Measurements from ENCODE around the gene TNS4. TPM values are rescaled to one million over a fixed set of nuclear protein-coding genes. Genes with fewer than 3 reads are reported as not detected.

The TNS4 gene
- total and polyA plus RNA-seq, 9 of the 15 experiments (the other 6 are each of a cell fraction or from before 2014, with no cell fraction given): 0.04 to 0.73 (median 0.24) TPM; not detected in 1

- TF ChIP-seq RFX1 (IDR thresholded peaks at IDR 0.05) (no peak), ZNF143 (CRISPR knock-in tag; IDR thresholded peaks at IDR 0.05) (no peak), RBM15 (IDR thresholded peaks at IDR 0.05; ENCODE audit: insufficient read depth, low read length) (no peak), SPI1 (IDR thresholded peaks at IDR 0.05; ENCODE audit: borderline replicate concordance, low read depth, low read length) (peak; percentile 86), MAFK (IDR thresholded peaks at IDR 0.05; ENCODE audit: low read length) (no peak), TRIM24 (IDR thresholded peaks at IDR 0.05) (0 out of 4 replicates have a peak, but pooled peaks of 1 of the 2 experiments have one; percentile 22), RB1 (IDR thresholded peaks at IDR 0.05; ENCODE audit: low read depth) (0 out of 2 replicates have a peak, but pooled peaks have one; percentile 35), JUND (IDR thresholded peaks at IDR 0.05; ENCODE audit: borderline replicate concordance, low read depth, low read length) (no peak), JUND (tag; IDR thresholded peaks at IDR 0.05; ENCODE audit: borderline replicate concordance, low read depth, low read length) (peak; percentile 11; the same call in 1 of the 3 replicates), ZNF165 (CRISPR knock-in tag; IDR thresholded peaks at IDR 0.05; ENCODE audit: borderline replicate concordance) (no peak), MAFF (IDR thresholded peaks at IDR 0.05; ENCODE audit: low read length) (no peak), FOXA3 (CRISPR knock-in tag; conservative IDR thresholded peaks at IDR 0.05 in 1 of 2, IDR thresholded peaks at IDR 0.05 in 1 of 2) (no peak), HDAC2 (IDR thresholded peaks at IDR 0.05) (peak; percentile 84; the same call in 1 of the 2 replicates), JUN (IDR thresholded peaks at IDR 0.05; ENCODE audit: borderline replicate concordance, low read depth, low read length) (no peak), JUN (CRISPR knock-in tag; IDR thresholded peaks at IDR 0.05; ENCODE audit: borderline replicate concordance) (no peak), HNRNPLL (IDR thresholded peaks at IDR 0.05; ENCODE audit: low read depth, low read length, poor library complexity, severe bottlenecking) (no peak), TEAD2 (tag; IDR thresholded peaks at IDR 0.05) (no peak), ZNF197 (CRISPR knock-in tag; IDR thresholded peaks at IDR 0.05; ENCODE audit: low read depth) (peak; percentile 72; the same call in 1 of the 2 replicates), ZKSCAN8 (CRISPR knock-in tag; IDR thresholded peaks at IDR 0.05) (peak; percentile 67; the same call in 1 of the 2 replicates), ZNF644 (tag; IDR thresholded peaks at IDR 0.05; ENCODE audit: low read depth) (0 out of 2 replicates have a peak, but pooled peaks have one; percentile 58), CHD1 (IDR thresholded peaks at IDR 0.05; ENCODE audit: low read length) (no peak), CBFA2T2 (conservative IDR thresholded peaks at IDR 0.05) (peak; percentile 36; the same call in 1 of the 2 replicates), KLF6 (CRISPR knock-in tag; IDR thresholded peaks at IDR 0.05; ENCODE audit: borderline replicate concordance) (peak; percentile 40; the same call in 1 of the 2 replicates), KLF13 (tag; IDR thresholded peaks at IDR 0.05; ENCODE audit: borderline replicate concordance, low read depth) (no peak), RBBP5 (IDR thresholded peaks at IDR 0.05; ENCODE audit: borderline replicate concordance, insufficient read depth, low read length, poor library complexity, severe bottlenecking) (no peak), ZNF12 (CRISPR knock-in tag; IDR thresholded peaks at IDR 0.05) (no peak)
- TF ChIP-seq, protein P1, sequence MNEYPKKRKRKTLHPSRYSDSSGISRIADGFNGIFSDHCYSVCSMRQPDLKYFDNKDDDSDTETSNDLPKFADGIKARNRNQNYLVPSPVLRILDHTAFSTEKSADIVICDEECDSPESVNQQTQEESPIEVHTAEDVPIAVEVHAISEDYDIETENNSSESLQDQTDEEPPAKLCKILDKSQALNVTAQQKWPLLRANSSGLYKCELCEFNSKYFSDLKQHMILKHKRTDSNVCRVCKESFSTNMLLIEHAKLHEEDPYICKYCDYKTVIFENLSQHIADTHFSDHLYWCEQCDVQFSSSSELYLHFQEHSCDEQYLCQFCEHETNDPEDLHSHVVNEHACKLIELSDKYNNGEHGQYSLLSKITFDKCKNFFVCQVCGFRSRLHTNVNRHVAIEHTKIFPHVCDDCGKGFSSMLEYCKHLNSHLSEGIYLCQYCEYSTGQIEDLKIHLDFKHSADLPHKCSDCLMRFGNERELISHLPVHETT (CRISPR knock-in tag; conservative IDR thresholded peaks at IDR 0.05 in 1 of 2, IDR thresholded peaks at IDR 0.05 in 1 of 2): peak in 1 of 2 experiments; percentile 69; a peak in 1 of 4 replicates
Measured at GRCh38 chr17:40437095-40437732, 64.2 kb downstream of the TNS4 start (continued).

All from K562 (cell line).